Thoracic aorta (tissue), 2 donors: ENCODE measurements around the gene ZGRF1. TPM values are rescaled to one million over a fixed set of nuclear protein-coding genes. Genes with fewer than 3 reads are reported as not detected.

Experiments used
- ATAC-seq: fragments of 150-250 bp; one replicate; pipeline ENCODE4 v1.8.0; 2017; ENCODE audit warnings: low read depth; ENCODE audit not compliant: insufficient number of reproducible peaks, low FRiP score
- DNase-seq: peaks from one replicate; pipeline ENCODE4 v3.0.0-alpha.2; 2020; ENCODE audit warnings: low spot score
- H3K27ac ChIP-seq, 2 donors: fragments of 200-600 bp; sonication (generic); 1 replicate in 1 of 2; 2 replicates in 1 of 2; pipeline ENCODE4 v1.5.1; 2016; ENCODE audit warnings: mild to moderate bottlenecking in 2 of 2, moderate library complexity in 2 of 2
- H3K27me3 ChIP-seq: fragments of 200-600 bp; sonication (generic); replicated peaks from 2 replicates; pipeline ENCODE4 v1.6.0; 2016; ENCODE audit warnings: mild to moderate bottlenecking; ENCODE audit not compliant: insufficient read depth
- H3K36me3 ChIP-seq: fragments of 200-600 bp; sonication (generic); one replicate; pipeline ENCODE4 v1.5.1; 2016
- H3K4me1 ChIP-seq, 2 donors: fragments of 200-600 bp; sonication (generic); 1 replicate in 1 of 2; 2 replicates in 1 of 2; pipeline versions ENCODE4 v1.5.1 to v1.6.0; 2016; ENCODE audit warnings: low read depth in 2 of 2, mild to moderate bottlenecking in 1 of 2; ENCODE audit not compliant: control insufficient read depth in 1 of 2
- H3K4me3 ChIP-seq: fragments of 200-600 bp; sonication (generic); 2 replicates; pipeline ENCODE4 v1.5.1; 2016; ENCODE audit warnings: mild to moderate bottlenecking
- H3K9me3 ChIP-seq: fragments of 200-600 bp; sonication (generic); 2 replicates; pipeline ENCODE4 v1.5.1; 2016
- CTCF ChIP-seq: fragments of 200-600 bp; sonication (generic); IDR thresholded peaks from one replicate; pipeline ENCODE4 v1.5.1; 2019; ENCODE audit warnings: antibody characterized with exemption
- total RNA-seq, 2 donors: library from RNA; depleted of rRNA; stranded (reverse); fragments of >200 nt; gene quantifications; one replicate each; pipeline versions ENCODE4 v1.1.0 to v1.2.3, GENCODE V29; 2016

ZGRF1 gene
- total RNA-seq, 2 donors from 2014 or later = 4.3 to 9.9 TPM

GRCh38 chr4:112545346-112545745 is 91.4 kb downstream of the ZGRF1 start:
- TF ChIP-seq CTCF = no peak
- Histone ChIP-seq H3K4me3 (no peak overlapping the region), H3K27ac (no peak overlapping the region), H3K27me3 (no peaks in the 10 kb centered on the region), H3K4me1 (no peaks in the 10 kb centered on the region), H3K36me3 (no peaks in the 10 kb centered on the region), H3K9me3 (no peaks in the 10 kb centered on the region)
- no peak for DNase-seq
- no peak for ATAC-seq

- ATAC-seq (no peak), DNase-seq (no peak)
- no peaks in the 10 kb centered on the region for H3K4me1 ChIP-seq
- H3K36me3 ChIP-seq = no peaks in the 10 kb centered on the region
- no peak overlapping the region for H3K27ac ChIP-seq
- H3K9me3 ChIP-seq = no peaks in the 10 kb centered on the region
- H3K27me3 ChIP-seq = no peaks in the 10 kb centered on the region
- TF ChIP-seq CTCF = no peak
- H3K4me3 ChIP-seq = no peak overlapping the region
Observed at GRCh38 chr4:112540695-112541094, 96.0 kb downstream of the ZGRF1 start.

- no peak for TF ChIP-seq CTCF
- no peak for DNase-seq
- Histone ChIP-seq H3K36me3 (no peaks in the 10 kb centered on the region), H3K4me3 (no peak overlapping the region), H3K27ac (no peak overlapping the region), H3K9me3 (no peaks in the 10 kb centered on the region), H3K4me1 (no peaks in the 10 kb centered on the region), H3K27me3 (no peaks in the 10 kb centered on the region)
- no peak for ATAC-seq
Observed at GRCh38 chr4:112536123-112536522, 100.6 kb downstream of the ZGRF1 start.

GRCh38 chr4:112532267-112532666 is 104.4 kb downstream of the ZGRF1 start:
- no peak overlapping the region for H3K4me3 ChIP-seq
- DNase-seq (no peak), ATAC-seq (no peak)
- TF ChIP-seq CTCF = no peak
- H3K4me1 ChIP-seq = no peaks in the 10 kb centered on the region
- H3K27ac ChIP-seq = no peak overlapping the region
- no peaks in the 10 kb centered on the region for H3K9me3 ChIP-seq
- no peaks in the 10 kb centered on the region for H3K36me3 ChIP-seq
- H3K27me3 ChIP-seq = no peaks in the 10 kb centered on the region

- Histone ChIP-seq H3K27me3 (no peaks in the 10 kb centered on the region), H3K9me3 (no peaks in the 10 kb centered on the region), H3K36me3 (no peaks in the 10 kb centered on the region), H3K4me1 (no peaks in the 10 kb centered on the region), H3K4me3 (no peak overlapping the region), H3K27ac (no peak overlapping the region)
- ATAC-seq (no peak), DNase-seq (no peak)
- no peak for TF ChIP-seq CTCF
Observed at GRCh38 chr4:112531146-112531545, 105.6 kb downstream of the ZGRF1 start.
